Endodermal cell (in vitro differentiated cells): ENCODE measurements around the gene PANK3. TPM values are rescaled to one million over a fixed set of nuclear protein-coding genes. Genes with fewer than 3 reads are reported as not detected.

Experiments used
- DNase-seq: peaks from one replicate; pipeline ENCODE4 v3.0.0-alpha.2; 2017
- H3K27ac ChIP-seq: 2 replicates; pipeline ENCODE4 v1.5.1; 2013; ENCODE audit warnings: mild to moderate bottlenecking, low read depth, low read length, moderate library complexity
- H3K27me3 ChIP-seq: 2 replicates; pipeline ENCODE4 v1.6.1; 2013; ENCODE audit warnings: mild to moderate bottlenecking, low read length, moderate library complexity; ENCODE audit not compliant: insufficient read depth, control insufficient read depth, poor library complexity, severe bottlenecking
- H3K36me3 ChIP-seq: 2 replicates; pipeline ENCODE4 v1.7.0; 2013; ENCODE audit warnings: mild to moderate bottlenecking, low read length, moderate library complexity; ENCODE audit not compliant: control insufficient read depth, insufficient read depth
- H3K4me1 ChIP-seq: one replicate; pipeline ENCODE4 v1.7.0; 2013; ENCODE audit warnings: low read length; ENCODE audit not compliant: control insufficient read depth, insufficient read depth
- H3K4me3 ChIP-seq: 2 replicates; pipeline ENCODE4 v1.5.1; 2013; ENCODE audit warnings: mild to moderate bottlenecking, low read length, moderate library complexity
- H3K9ac ChIP-seq: 2 replicates; pipeline ENCODE4 v1.6.1; 2013; ENCODE audit warnings: mild to moderate bottlenecking, low read length, moderate library complexity; ENCODE audit not compliant: poor library complexity, severe bottlenecking; ENCODE audit errors: extremely low read depth
- H3K9me3 ChIP-seq: 2 replicates; pipeline ENCODE4 v1.6.1; 2013; ENCODE audit warnings: mild to moderate bottlenecking, low read length, moderate library complexity; ENCODE audit not compliant: control insufficient read depth
- H3K27ac Mint-ChIP-seq: 2 replicates; pipeline ENCODE4 v1.8.0; 2020; ENCODE audit warnings: mixed read lengths
- H3K27me3 Mint-ChIP-seq: 2 replicates; pipeline ENCODE4 v1.8.0; 2021; ENCODE audit warnings: mild to moderate bottlenecking, mixed read lengths; ENCODE audit not compliant: insufficient read depth
- H3K36me3 Mint-ChIP-seq: 2 replicates; pipeline ENCODE4 v1.8.0; 2020; ENCODE audit warnings: low read depth, mixed read lengths
- H3K4me1 Mint-ChIP-seq: 2 replicates; pipeline ENCODE4 v1.8.0; 2020; ENCODE audit warnings: mixed read lengths
- H3K4me3 Mint-ChIP-seq: 2 replicates; pipeline ENCODE4 v1.8.0; 2020; ENCODE audit warnings: mild to moderate bottlenecking, moderate library complexity, mixed read lengths
- H3K9me3 Mint-ChIP-seq: 2 replicates; pipeline ENCODE4 v1.8.0; 2020; ENCODE audit warnings: mild to moderate bottlenecking, mixed read lengths
- WGBS, 2 experiments: methylation state at CpG; one replicate each; pipeline versions ENCODE4 v1.1.5 to v1.1.7; 2013; ENCODE audit warnings: missing lambda C conversion rate in 2 of 2, mixed read lengths in 1 of 2; ENCODE audit not compliant: insufficient coverage in 1 of 2, insufficient read length in 1 of 2; 5-methylcytosine and 5-hydroxymethylcytosine counted together
- total RNA-seq, 2 donors: library from RNA; stranded (reverse); fragmentation: NEBNext Ultra II Directional in 1 of 2; extraction: Animal tissue kit (Norgen Biotek cat#: 25700) in 1 of 2; gene quantifications; 2 replicates in 1 of 2; 3 replicates in 1 of 2; pipeline ENCODE4 v1.2.1, GENCODE V29; 2021
- TF ChIP-seq, protein P1 (sequence below): fragments of 200-600 bp; sonication (generic); conservative IDR thresholded peaks from 2 replicates; pipeline ENCODE4 v1.5.0; 2021; ENCODE audit warnings: antibody characterized with exemption, mild to moderate bottlenecking

Gene PANK3
- total RNA-seq, 2 donors from 2014 or later, result 101 to 111 TPM

DNA sequence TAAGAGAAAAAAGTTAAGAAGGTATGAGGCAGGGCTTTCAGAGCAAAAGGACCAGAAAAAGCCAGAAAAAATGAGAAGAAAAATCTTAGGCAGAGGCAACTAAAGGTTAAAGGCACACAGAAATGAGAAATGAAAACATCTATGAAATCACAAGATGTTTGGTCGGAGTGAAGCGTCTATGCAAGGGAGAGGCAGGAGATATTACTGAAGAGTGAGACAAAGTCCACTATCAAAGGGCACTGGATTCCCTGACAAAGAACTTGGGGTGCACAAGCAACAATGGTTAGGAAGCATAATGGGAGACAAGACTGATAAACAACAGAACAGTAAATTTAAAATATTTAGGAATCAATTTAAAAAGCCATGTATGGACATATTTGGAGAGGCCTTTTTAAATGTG lies 16.9 kb downstream of the PANK3 start:
- H3K27me3 ChIP-seq, result no peaks in the 10 kb centered on the region
- no peaks in the 10 kb centered on the region for H3K9me3 ChIP-seq
- H3K4me3 Mint-ChIP-seq, result no peak overlapping the region
- no peaks in the 10 kb centered on the region for H3K4me1 Mint-ChIP-seq
- H3K27ac Mint-ChIP-seq, result no peak overlapping the region
- H3K4me1 ChIP-seq, result no peaks in the 10 kb centered on the region
- no peak for DNase-seq
- no peak overlapping the region for H3K4me3 ChIP-seq
- peaks cover 63% of the 10 kb centered on the region for H3K36me3 Mint-ChIP-seq
- H3K27ac ChIP-seq, result no peak overlapping the region
- 86 to 97% methylated on average over 2 of the region's 2 CpGs for WGBS, 2 experiments
- no peaks in the 10 kb centered on the region for H3K27me3 Mint-ChIP-seq
- H3K36me3 ChIP-seq, result peaks cover 97% of the 10 kb centered on the region
- TF ChIP-seq, protein P1, sequence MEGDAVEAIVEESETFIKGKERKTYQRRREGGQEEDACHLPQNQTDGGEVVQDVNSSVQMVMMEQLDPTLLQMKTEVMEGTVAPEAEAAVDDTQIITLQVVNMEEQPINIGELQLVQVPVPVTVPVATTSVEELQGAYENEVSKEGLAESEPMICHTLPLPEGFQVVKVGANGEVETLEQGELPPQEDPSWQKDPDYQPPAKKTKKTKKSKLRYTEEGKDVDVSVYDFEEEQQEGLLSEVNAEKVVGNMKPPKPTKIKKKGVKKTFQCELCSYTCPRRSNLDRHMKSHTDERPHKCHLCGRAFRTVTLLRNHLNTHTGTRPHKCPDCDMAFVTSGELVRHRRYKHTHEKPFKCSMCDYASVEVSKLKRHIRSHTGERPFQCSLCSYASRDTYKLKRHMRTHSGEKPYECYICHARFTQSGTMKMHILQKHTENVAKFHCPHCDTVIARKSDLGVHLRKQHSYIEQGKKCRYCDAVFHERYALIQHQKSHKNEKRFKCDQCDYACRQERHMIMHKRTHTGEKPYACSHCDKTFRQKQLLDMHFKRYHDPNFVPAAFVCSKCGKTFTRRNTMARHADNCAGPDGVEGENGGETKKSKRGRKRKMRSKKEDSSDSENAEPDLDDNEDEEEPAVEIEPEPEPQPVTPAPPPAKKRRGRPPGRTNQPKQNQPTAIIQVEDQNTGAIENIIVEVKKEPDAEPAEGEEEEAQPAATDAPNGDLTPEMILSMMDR, result no peak
- H3K9ac ChIP-seq, result no peak overlapping the region
- no peaks in the 10 kb centered on the region for H3K9me3 Mint-ChIP-seq

DNA sequence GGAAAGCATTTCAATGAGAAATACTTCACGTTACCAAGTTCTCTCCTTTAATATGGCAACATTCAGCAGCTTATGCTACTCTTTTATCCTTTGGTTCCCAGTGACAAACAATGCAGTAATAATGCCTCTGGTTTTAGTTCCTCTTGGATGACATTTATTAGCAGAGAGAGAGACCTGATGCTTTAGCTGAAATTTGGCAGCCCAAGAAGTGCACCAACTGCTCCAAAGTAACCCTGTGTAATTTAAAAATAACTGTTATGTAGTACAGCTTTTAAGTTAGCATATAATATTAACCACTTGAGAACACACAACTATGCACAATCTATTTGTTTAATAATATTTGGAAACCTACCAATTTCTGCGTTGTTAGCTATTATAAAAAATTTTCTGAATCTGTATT lies 21.8 kb downstream of the PANK3 start:
- no peaks in the 10 kb centered on the region for H3K4me1 Mint-ChIP-seq
- no peak overlapping the region for H3K27ac Mint-ChIP-seq
- peaks cover 93% of the 10 kb centered on the region for H3K36me3 ChIP-seq
- H3K9ac ChIP-seq, result no peak overlapping the region
- H3K27ac ChIP-seq, result no peak overlapping the region
- peaks cover 85% of the 10 kb centered on the region for H3K36me3 Mint-ChIP-seq
- WGBS, 2 experiments, result 100% methylated on average over 1 of the region's 2 CpGs
- DNase-seq, result no peak
- H3K9me3 Mint-ChIP-seq, result no peaks in the 10 kb centered on the region
- H3K4me3 ChIP-seq, result no peak overlapping the region
- TF ChIP-seq, protein P1, result no peak
- no peaks in the 10 kb centered on the region for H3K4me1 ChIP-seq
- H3K4me3 Mint-ChIP-seq, result no peak overlapping the region
- no peaks in the 10 kb centered on the region for H3K27me3 ChIP-seq
- no peaks in the 10 kb centered on the region for H3K27me3 Mint-ChIP-seq
- no peaks in the 10 kb centered on the region for H3K9me3 ChIP-seq

DNA sequence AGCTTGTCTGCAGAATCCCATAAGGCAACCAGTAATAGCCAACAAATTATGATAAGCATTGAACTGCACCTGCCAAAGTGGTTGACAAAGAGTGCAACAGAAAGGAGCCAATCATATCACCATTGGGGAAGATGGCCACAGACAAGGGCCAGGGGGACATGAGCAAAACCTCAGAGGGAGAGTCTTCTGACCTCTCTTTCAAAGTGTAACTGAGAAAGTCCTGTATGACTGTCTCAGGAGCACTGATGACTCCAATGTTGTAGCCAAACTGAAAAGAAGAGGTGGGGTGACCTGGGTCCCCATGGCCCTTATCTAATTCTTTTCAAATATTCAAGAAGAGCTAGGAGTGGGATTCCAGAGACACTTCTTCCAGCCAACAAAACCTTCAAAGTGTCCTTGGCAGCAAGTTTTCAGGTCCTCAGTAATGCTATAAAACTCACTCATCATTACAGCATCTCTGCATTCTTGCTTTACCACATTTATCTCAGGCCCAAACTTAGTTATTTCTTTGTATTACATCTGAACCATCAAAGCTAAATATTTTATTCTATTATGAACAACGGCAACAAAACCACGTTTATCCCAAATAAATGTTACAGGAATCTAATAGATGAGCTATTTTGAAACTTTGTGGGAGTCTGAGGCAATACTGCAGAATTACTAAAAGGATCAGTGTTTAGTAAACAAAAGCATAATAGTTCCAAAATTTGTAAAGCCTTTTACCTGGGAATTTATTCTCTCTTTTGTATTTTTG lies 25.6 kb downstream of the PANK3 start:
- H3K36me3 Mint-ChIP-seq, result peaks cover 70% of the 10 kb centered on the region
- TF ChIP-seq, protein P1, result no peak
- Histone ChIP-seq H3K27ac (no peak overlapping the region), H3K4me3 (no peak overlapping the region), H3K27me3 (no peaks in the 10 kb centered on the region), H3K4me1 (no peaks in the 10 kb centered on the region), H3K36me3 (peaks cover 77% of the 10 kb centered on the region), H3K9ac (no peak overlapping the region), H3K9me3 (no peaks in the 10 kb centered on the region)
- WGBS, 2 experiments, result 97% methylated on average over 2 of the region's 2 CpGs; no CpG with 5 or more reads in 1 of the 2 experiments
- H3K9me3 Mint-ChIP-seq, result no peaks in the 10 kb centered on the region
- H3K27ac Mint-ChIP-seq, result no peak overlapping the region
- H3K27me3 Mint-ChIP-seq, result no peaks in the 10 kb centered on the region
- no peaks in the 10 kb centered on the region for H3K4me1 Mint-ChIP-seq
- no peak overlapping the region for H3K4me3 Mint-ChIP-seq
- no peak for DNase-seq
